Transverse colon (tissue), 4 donors: Measurements from ENCODE around the gene TMEM254. TPM values are rescaled to one million over a fixed set of nuclear protein-coding genes. Genes with fewer than 3 reads are reported as not detected.
"Not testable (repeated sequence)": the region's sequence is repeated elsewhere in the genome, so short reads cannot be mapped to it uniquely, and the experiment has no call there.

ENCODE experiments used
- DNase-seq: peaks from one replicate; pipeline ENCODE4 v3.0.0-alpha.2; 2019
- H3K27ac ChIP-seq, 4 donors: fragments of 200-600 bp; sonication (generic); 2 replicates each; pipeline ENCODE4 v1.5.1; 2016 to 2018; ENCODE audit warnings: inconsistent platforms in 4 of 4
- H3K27me3 ChIP-seq: fragments of 200-600 bp; sonication (generic); 2 replicates; pipeline ENCODE4 v1.5.1; 2017; ENCODE audit warnings: inconsistent platforms
- H3K36me3 ChIP-seq, 4 donors: fragments of 200-600 bp; sonication (generic); 2 replicates each; pipeline ENCODE4 v1.5.1; 2017 to 2019; ENCODE audit warnings: inconsistent platforms in 4 of 4
- H3K4me1 ChIP-seq, 4 donors: fragments of 200-600 bp; sonication (generic); 2 replicates each; pipeline ENCODE4 v1.5.1; 2017 to 2020; ENCODE audit warnings: inconsistent platforms in 4 of 4
- H3K4me3 ChIP-seq, 4 donors: fragments of 200-600 bp; sonication (generic); 1 replicate in 1 of 4; 2 replicates in 3 of 4; pipeline versions ENCODE4 v1.5.1 to v1.6.1; 2017 to 2019; ENCODE audit warnings: inconsistent platforms in 4 of 4
- H3K9me3 ChIP-seq, 2 donors: fragments of 200-600 bp; sonication (generic); 2 replicates each; pipeline ENCODE4 v1.5.1; 2017 to 2019; ENCODE audit warnings: inconsistent platforms in 2 of 2
- EP300 ChIP-seq: sonication (generic); formaldehyde crosslinking; IDR thresholded peaks from one replicate; pipeline ENCODE4 v1.6.1; 2017; ENCODE audit warnings: antibody characterized with exemption, low read depth
- POLR2A ChIP-seq: fragments of 450-650 bp; IDR thresholded peaks from one replicate; pipeline ENCODE4 v1.6.1; 2016; ENCODE audit warnings: antibody characterized with exemption, mild to moderate bottlenecking, moderate library complexity
- POLR2AphosphoS5 ChIP-seq, 3 donors: sonication (generic); formaldehyde crosslinking; IDR thresholded peaks; one replicate each; pipeline ENCODE4 v1.6.1; 2016; ENCODE audit warnings: antibody characterized with exemption in 3 of 3
- WGBS, 2 donors: methylation state at CpG; one replicate each; pipeline ENCODE4 v1.1.5; 2018; ENCODE audit warnings: low coverage in 1 of 2; 5-methylcytosine and 5-hydroxymethylcytosine counted together
- in situ Hi-C, 4 donors: fragments of 200-750 bp; cut with MboI; loops; one replicate each; pipeline versions ENCODE4 v1.15.0 to v1.15.1; 2017; ENCODE audit warnings: low sequenced_read_pairs in 3 of 4, low pct_ligation_motif_present in 1 of 4, low pct_unique_long_range_greater_than_20kb in 1 of 4
- intact Hi-C: fragments of 100-400 bp; cut with DNase I; formaldehyde crosslinking; loops from one replicate; pipeline ENCODE4 v1.15.1; 2023; ENCODE audit warnings: low total_unique reads
- total RNA-seq, 4 donors: library from RNA; depleted of rRNA; stranded (reverse); fragments of >200 nt; gene quantifications; one replicate each; pipeline ENCODE4 v1.1.0, GENCODE V29; 2016
- TF ChIP-seq, protein P1 (sequence below), 5 experiments: fragments of 200-600 bp in 3 of 5; fragments of 450-650 bp in 2 of 5; sonication (generic) in 3 of 5; IDR thresholded peaks; 1 replicate in 2 of 5; 2 replicates in 3 of 5; pipeline ENCODE4 v1.5.1; 2016 to 2017; ENCODE audit warnings: antibody characterized with exemption in 5 of 5, inconsistent platforms in 3 of 5, mild to moderate bottlenecking in 2 of 5, moderate library complexity in 1 of 5

Gene TMEM254
- total RNA-seq, 4 donors from 2014 or later = 3.0 to 33.7 (median 10.4) TPM

DNA sequence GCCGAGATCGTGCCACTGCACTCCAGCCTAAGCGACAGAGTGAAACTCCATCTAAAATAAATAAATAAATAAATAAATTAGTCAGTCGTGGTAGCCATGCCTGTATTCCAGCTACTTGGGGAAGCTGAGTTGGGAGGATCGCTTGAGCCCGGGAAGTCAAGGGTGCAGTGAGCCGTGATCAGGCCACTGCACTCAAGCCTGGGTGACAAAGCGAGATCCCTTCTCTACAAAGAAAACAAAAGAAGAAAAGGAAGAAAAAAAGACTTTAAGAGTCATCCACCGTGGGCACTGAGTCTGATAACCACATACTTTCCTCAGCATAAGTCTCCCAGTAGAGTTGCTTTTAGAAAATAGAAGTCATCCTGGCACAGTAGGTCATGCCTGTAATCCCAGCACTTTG is 2.6 kb downstream of the TMEM254 start:
- in situ Hi-C loops = no loop called here
- Histone ChIP-seq H3K36me3 (no peaks in the 10 kb centered on the region), H3K4me1 (peaks cover 3 to 19% (median 14%) of the 10 kb centered on the region in 4 donors), H3K27me3 (no peaks in the 10 kb centered on the region), H3K27ac (no peak overlapping the region), H3K4me3 (no peak overlapping the region), H3K9me3 (no peaks in the 10 kb centered on the region)
- intact Hi-C loops = no loop called here
- TF ChIP-seq POLR2A (no peak), EP300 (no peak), POLR2AphosphoS5 (IDR thresholded peaks at IDR 0.05) (no peak)
- TF ChIP-seq, protein P1, sequence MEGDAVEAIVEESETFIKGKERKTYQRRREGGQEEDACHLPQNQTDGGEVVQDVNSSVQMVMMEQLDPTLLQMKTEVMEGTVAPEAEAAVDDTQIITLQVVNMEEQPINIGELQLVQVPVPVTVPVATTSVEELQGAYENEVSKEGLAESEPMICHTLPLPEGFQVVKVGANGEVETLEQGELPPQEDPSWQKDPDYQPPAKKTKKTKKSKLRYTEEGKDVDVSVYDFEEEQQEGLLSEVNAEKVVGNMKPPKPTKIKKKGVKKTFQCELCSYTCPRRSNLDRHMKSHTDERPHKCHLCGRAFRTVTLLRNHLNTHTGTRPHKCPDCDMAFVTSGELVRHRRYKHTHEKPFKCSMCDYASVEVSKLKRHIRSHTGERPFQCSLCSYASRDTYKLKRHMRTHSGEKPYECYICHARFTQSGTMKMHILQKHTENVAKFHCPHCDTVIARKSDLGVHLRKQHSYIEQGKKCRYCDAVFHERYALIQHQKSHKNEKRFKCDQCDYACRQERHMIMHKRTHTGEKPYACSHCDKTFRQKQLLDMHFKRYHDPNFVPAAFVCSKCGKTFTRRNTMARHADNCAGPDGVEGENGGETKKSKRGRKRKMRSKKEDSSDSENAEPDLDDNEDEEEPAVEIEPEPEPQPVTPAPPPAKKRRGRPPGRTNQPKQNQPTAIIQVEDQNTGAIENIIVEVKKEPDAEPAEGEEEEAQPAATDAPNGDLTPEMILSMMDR (IDR thresholded peaks at IDR 0.05) = no peak
- no peak for DNase-seq
- WGBS, 2 donors = 56 to 89% methylated on average over 1 to 9 of the region's 9 CpGs

GRCh38 chr10:80081801-80082750 is 3.6 kb downstream of the TMEM254 start:
- DNase-seq = no peak
- Histone ChIP-seq H3K36me3 (no peaks in the 10 kb centered on the region), H3K27me3 (no peaks in the 10 kb centered on the region), H3K27ac (no peak overlapping the region), H3K4me1 (peaks cover 3 to 19% (median 14%) of the 10 kb centered on the region in 4 donors), H3K9me3 (no peaks in the 10 kb centered on the region), H3K4me3 (no peak overlapping the region)
- intact Hi-C loops = no loop called here
- TF ChIP-seq EP300 (no peak), POLR2A (no peak), POLR2AphosphoS5 (IDR thresholded peaks at IDR 0.05) (no peak)
- TF ChIP-seq, protein P1 (IDR thresholded peaks at IDR 0.05) = no peak
- WGBS, 2 donors = 73 to 76% methylated on average over 3 to 5 of the region's 5 CpGs
- in situ Hi-C loops = no loop called here

DNA sequence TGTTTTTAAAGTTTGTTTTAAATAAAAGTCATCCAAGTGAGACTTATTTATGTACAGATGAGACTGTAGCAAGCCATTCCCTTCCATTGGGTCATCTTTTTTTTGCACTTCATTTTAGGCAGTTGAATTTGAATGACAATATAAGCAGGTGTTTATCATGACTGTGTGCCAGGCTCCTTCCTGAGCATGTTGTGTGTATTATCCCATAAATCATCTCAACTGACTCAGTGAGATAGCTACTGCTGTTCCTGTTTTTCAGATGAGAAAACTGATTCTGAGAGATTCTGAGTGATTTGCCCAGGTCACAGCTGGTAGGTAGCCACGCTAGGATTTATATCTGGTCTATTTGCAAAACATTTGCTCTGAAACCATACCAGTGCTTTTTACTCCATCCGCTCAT is 11.7 kb downstream of the TMEM254 start:
- H3K4me1 ChIP-seq = no peaks in the 10 kb centered on the region

GRCh38 chr10:80094231-80094630 is 15.8 kb downstream of the TMEM254 start:
- TF ChIP-seq POLR2A = no peak
- TF ChIP-seq, protein P1 (IDR thresholded peaks at IDR 0.05) = no peak
- TF ChIP-seq EP300 = no peak
- no peak for TF ChIP-seq POLR2AphosphoS5 (IDR thresholded peaks at IDR 0.05)
- in situ Hi-C loops = no loop called here
- intact Hi-C loops = no loop called here

More for the DNA sequence above, 11.7 kb downstream of the TMEM254 start:
- TF ChIP-seq, protein P1 (IDR thresholded peaks at IDR 0.05) = no peak
- TF ChIP-seq POLR2A = no peak
- no peak for TF ChIP-seq EP300
- TF ChIP-seq POLR2AphosphoS5 (IDR thresholded peaks at IDR 0.05) = no peak
- no peaks in the 10 kb centered on the region for H3K27me3 ChIP-seq
- no peak overlapping the region for H3K4me3 ChIP-seq
- intact Hi-C loops = no loop called here
- H3K27ac ChIP-seq = no peak overlapping the region
- in situ Hi-C loops = no loop called here
- 63 to 86% methylated on average over 2 of the region's 2 CpGs for WGBS, 2 donors
- H3K36me3 ChIP-seq = no peaks in the 10 kb centered on the region
- no peak for DNase-seq
- H3K9me3 ChIP-seq = no peaks in the 10 kb centered on the region

GRCh38 chr10:80098272-80098671 is 19.8 kb downstream of the TMEM254 start:
- H3K4me3 ChIP-seq, in situ Hi-C loops, H3K9me3 ChIP-seq, intact Hi-C loops, H3K36me3 ChIP-seq, H3K4me1 ChIP-seq, H3K27ac ChIP-seq, H3K27me3 ChIP-seq, DNase-seq: not testable (repeated sequence)
- WGBS, 2 donors = 93% methylated on average over 2 of the region's 2 CpGs; no CpG with 5 or more reads in 1 of the 2 donors

More at GRCh38 chr10:80094231-80094630, 15.8 kb downstream of the TMEM254 start:
- DNase-seq = no peak
- Histone ChIP-seq H3K4me3 (no peak overlapping the region), H3K27me3 (no peaks in the 10 kb centered on the region), H3K27ac (no peak overlapping the region), H3K9me3 (no peaks in the 10 kb centered on the region), H3K4me1 (no peaks in the 10 kb centered on the region), H3K36me3 (no peaks in the 10 kb centered on the region)
- WGBS, 2 donors = 63 to 66% methylated on average over 2 of the region's 2 CpGs

DNA sequence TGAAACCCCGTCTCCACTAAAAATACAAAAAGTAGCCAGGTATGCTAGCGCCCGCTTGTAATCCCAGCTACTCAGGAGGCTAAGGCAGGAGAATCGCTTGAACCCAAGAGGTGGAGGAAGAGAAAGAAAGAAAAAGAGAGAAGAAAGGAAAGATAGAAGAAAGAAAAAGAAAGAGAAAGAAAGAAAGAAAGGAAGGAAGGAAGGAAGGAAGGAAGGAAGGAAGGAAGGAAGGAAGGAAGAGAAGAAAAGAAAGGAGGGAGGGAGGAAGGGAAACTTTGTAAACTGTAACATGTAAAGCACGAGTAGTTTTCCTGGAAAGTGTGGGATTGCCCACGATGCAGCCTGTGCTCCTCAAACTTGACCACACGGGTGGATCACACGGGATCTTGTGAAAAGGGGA is 20.8 kb downstream of the TMEM254 start:
- H3K4me1 ChIP-seq, DNase-seq, H3K36me3 ChIP-seq, H3K27me3 ChIP-seq, intact Hi-C loops, H3K9me3 ChIP-seq, in situ Hi-C loops, H3K4me3 ChIP-seq, H3K27ac ChIP-seq: not testable (repeated sequence)
- WGBS, 2 donors = 69 to 85% methylated on average over 5 to 8 of the region's 8 CpGs
